Vagina (tissue), 2 donors: Measurements from ENCODE around the gene GC.

Experiments
- CTCF ChIP-seq, 3 experiments: fragments of 450-650 bp in 2 of 3; fragments of 200-600 bp in 1 of 3; sonication (generic) in 1 of 3; IDR thresholded peaks; one replicate each; pipeline ENCODE4 v1.5.1; 2017 to 2019; ENCODE audit warnings: antibody characterized with exemption in 3 of 3, mild to moderate bottlenecking in 2 of 3, moderate library complexity in 2 of 3
- POLR2A ChIP-seq, 2 donors: fragments of 450-650 bp; IDR thresholded peaks; one replicate each; pipeline ENCODE4 v1.6.1; 2017; ENCODE audit warnings: antibody characterized with exemption in 2 of 2, mild to moderate bottlenecking in 2 of 2, moderate library complexity in 2 of 2
- POLR2AphosphoS5 ChIP-seq, 2 donors: sonication (generic); formaldehyde crosslinking; IDR thresholded peaks; one replicate each; pipeline ENCODE4 v1.9.0; 2017; ENCODE audit warnings: antibody characterized with exemption in 2 of 2, mild to moderate bottlenecking in 2 of 2, low read depth in 1 of 2; ENCODE audit not compliant: insufficient read depth in 1 of 2

GRCh38 chr4:71698141-71698540 lies 85.7 kb downstream of the GC start:
- no peak for TF ChIP-seq CTCF (IDR thresholded peaks at IDR 0.05)
- no peak for TF ChIP-seq POLR2A (IDR thresholded peaks at IDR 0.05)
- TF ChIP-seq POLR2AphosphoS5 (IDR thresholded peaks at IDR 0.05; ENCODE audit: insufficient read depth in 1 of 2, low read depth in 1 of 2) = no peak
